ENCODE measurements around the gene RASAL2. TPM values are rescaled to one million over a fixed set of nuclear protein-coding genes. Genes with fewer than 3 reads are reported as not detected.

Gene RASAL2
- total and polyA plus RNA-seq, 4 experiments from 2014 or later: 0.28 to 0.32 TPM; not detected in 2

GRCh38 chr1:178273707-178274410 is 180.0 kb downstream of the RASAL2 start:
- no peaks in the 10 kb centered on the region for H3K4me1 ChIP-seq (ENCODE audit: insufficient read depth, low read length)
- POLR2A ChIA-PET (ENCODE audit: partially characterized antibody): no interaction called here
- H3K27ac ChIP-seq (ENCODE audit: low read depth, low read length): no peak overlapping the region
- H3K9me3 Mint-ChIP-seq: peaks cover 0 to 4% (median 0%) of the 10 kb centered on the region in 8 donors
- no peak overlapping the region for H3K4me3 ChIP-seq (ENCODE audit: low read length in 2 of 2)
- intact Hi-C loops (cut with micrococcal nuclease): no loop called here
- no peak overlapping the region for H3K27ac Mint-ChIP-seq
- CTCF ChIA-PET (ENCODE audit: partially characterized antibody): no interaction called here
- no peaks in the 10 kb centered on the region for H3K9me3 ChIP-seq (ENCODE audit: control insufficient read depth in 1 of 2, low read length in 2 of 2)
- no peaks in the 10 kb centered on the region for H3K27me3 ChIP-seq (ENCODE audit: insufficient read depth, low read length)
- no peak overlapping the region for H3K4me3 Mint-ChIP-seq
- H3K4me1 Mint-ChIP-seq: no peaks in the 10 kb centered on the region
- no peak for DNase-seq
- peaks cover 0 to 4% of the 10 kb centered on the region in 2 donors for H3K27me3 Mint-ChIP-seq
- H3K36me3 ChIP-seq (ENCODE audit: insufficient read depth, low read length): no peaks in the 10 kb centered on the region
- no peaks in the 10 kb centered on the region for H3K36me3 Mint-ChIP-seq

GRCh38 chr1:178275049-178275448 is 181.1 kb downstream of the RASAL2 start:
- POLR2A ChIA-PET (ENCODE audit: partially characterized antibody): no interaction called here
- no peaks in the 10 kb centered on the region for H3K36me3 ChIP-seq (ENCODE audit: insufficient read depth, low read length)
- CTCF ChIA-PET (ENCODE audit: partially characterized antibody): interaction anchor here (0.6 kb wide), 1 partner anchor 20 kb away, joined by 3 read pairs; no protein-coding TSS in a partner anchor
- no peaks in the 10 kb centered on the region for H3K27me3 ChIP-seq (ENCODE audit: insufficient read depth, low read length)
- H3K27me3 Mint-ChIP-seq: peaks cover 0 to 4% of the 10 kb centered on the region in 2 donors
- H3K4me1 Mint-ChIP-seq: no peaks in the 10 kb centered on the region
- no peak overlapping the region for H3K27ac Mint-ChIP-seq
- H3K4me1 ChIP-seq (ENCODE audit: insufficient read depth, low read length): no peaks in the 10 kb centered on the region
- no peak overlapping the region for H3K4me3 ChIP-seq (ENCODE audit: low read length in 2 of 2)
- no peaks in the 10 kb centered on the region for H3K36me3 Mint-ChIP-seq
- intact Hi-C loops (cut with micrococcal nuclease): no loop called here
- H3K27ac ChIP-seq (ENCODE audit: low read depth, low read length): no peak overlapping the region
- no peak overlapping the region for H3K4me3 Mint-ChIP-seq
- H3K9me3 Mint-ChIP-seq: peaks cover 0 to under 1% (median 0%) of the 10 kb centered on the region in 8 donors
- DNase-seq: no peak
- H3K9me3 ChIP-seq (ENCODE audit: control insufficient read depth in 1 of 2, low read length in 2 of 2): no peaks in the 10 kb centered on the region

GRCh38 chr1:178275553-178275952 is 181.6 kb downstream of the RASAL2 start:
- Mint-ChIP-seq H3K27ac (no peak overlapping the region), H3K4me1 (no peaks in the 10 kb centered on the region), H3K36me3 (no peaks in the 10 kb centered on the region), H3K9me3 (no peaks in the 10 kb centered on the region), H3K4me3 (no peak overlapping the region), H3K27me3 (peaks cover 0 to 4% of the 10 kb centered on the region in 2 donors)
- Histone ChIP-seq H3K27ac (ENCODE audit: low read depth, low read length) (no peak overlapping the region), H3K4me1 (ENCODE audit: insufficient read depth, low read length) (no peaks in the 10 kb centered on the region), H3K9me3 (ENCODE audit: control insufficient read depth in 1 of 2, low read length in 2 of 2) (no peaks in the 10 kb centered on the region), H3K4me3 (ENCODE audit: low read length in 2 of 2) (no peak overlapping the region), H3K27me3 (ENCODE audit: insufficient read depth, low read length) (no peaks in the 10 kb centered on the region), H3K36me3 (ENCODE audit: insufficient read depth, low read length) (no peaks in the 10 kb centered on the region)
- POLR2A ChIA-PET (ENCODE audit: partially characterized antibody): no interaction called here
- no peak for DNase-seq
- CTCF ChIA-PET (ENCODE audit: partially characterized antibody): interaction anchor here (0.6 kb wide), 1 partner anchor 20 kb away, joined by 3 read pairs; no protein-coding TSS in a partner anchor
- intact Hi-C loops (cut with micrococcal nuclease): no loop called here

- no peaks in the 10 kb centered on the region for H3K9me3 Mint-ChIP-seq
- no peaks in the 10 kb centered on the region for H3K36me3 Mint-ChIP-seq
- H3K9me3 ChIP-seq (ENCODE audit: control insufficient read depth in 1 of 2, low read length in 2 of 2): no peaks in the 10 kb centered on the region
- H3K4me3 Mint-ChIP-seq: no peak overlapping the region
- intact Hi-C loops (cut with micrococcal nuclease): no loop called here
- DNase-seq: no peak
- no peak overlapping the region for H3K27ac ChIP-seq (ENCODE audit: low read depth, low read length)
- CTCF ChIA-PET (ENCODE audit: partially characterized antibody): no interaction called here
- H3K27me3 Mint-ChIP-seq: peaks cover 0 to 2% of the 10 kb centered on the region in 2 donors
- H3K4me1 Mint-ChIP-seq: no peaks in the 10 kb centered on the region
- no peaks in the 10 kb centered on the region for H3K27me3 ChIP-seq (ENCODE audit: insufficient read depth, low read length)
- no peak overlapping the region for H3K4me3 ChIP-seq (ENCODE audit: low read length in 2 of 2)
- no peaks in the 10 kb centered on the region for H3K4me1 ChIP-seq (ENCODE audit: insufficient read depth, low read length)
- H3K27ac Mint-ChIP-seq: no peak overlapping the region
- POLR2A ChIA-PET (ENCODE audit: partially characterized antibody): no interaction called here
- no peaks in the 10 kb centered on the region for H3K36me3 ChIP-seq (ENCODE audit: insufficient read depth, low read length)
Observed at GRCh38 chr1:178277793-178278530, 184.1 kb downstream of the RASAL2 start.

GRCh38 chr1:178278916-178279686 is 185.2 kb downstream of the RASAL2 start:
- Mint-ChIP-seq H3K4me1 (no peaks in the 10 kb centered on the region), H3K4me3 (no peak overlapping the region), H3K9me3 (no peaks in the 10 kb centered on the region), H3K27me3 (peaks cover 0 to 2% of the 10 kb centered on the region in 2 donors), H3K27ac (no peak overlapping the region), H3K36me3 (no peaks in the 10 kb centered on the region)
- no peaks in the 10 kb centered on the region for H3K4me1 ChIP-seq (ENCODE audit: insufficient read depth, low read length)
- intact Hi-C loops (cut with micrococcal nuclease): no loop called here
- CTCF ChIA-PET (ENCODE audit: partially characterized antibody): no interaction called here
- no peaks in the 10 kb centered on the region for H3K27me3 ChIP-seq (ENCODE audit: insufficient read depth, low read length)
- POLR2A ChIA-PET (ENCODE audit: partially characterized antibody): no interaction called here
- no peaks in the 10 kb centered on the region for H3K36me3 ChIP-seq (ENCODE audit: insufficient read depth, low read length)
- no peaks in the 10 kb centered on the region for H3K9me3 ChIP-seq (ENCODE audit: control insufficient read depth in 1 of 2, low read length in 2 of 2)
- H3K27ac ChIP-seq (ENCODE audit: low read depth, low read length): no peak overlapping the region
- H3K4me3 ChIP-seq (ENCODE audit: low read length in 2 of 2): no peak overlapping the region
- DNase-seq: no peak

- Histone ChIP-seq H3K4me3 (ENCODE audit: low read length in 2 of 2) (no peak overlapping the region), H3K36me3 (ENCODE audit: insufficient read depth, low read length) (no peaks in the 10 kb centered on the region), H3K27me3 (ENCODE audit: insufficient read depth, low read length) (no peaks in the 10 kb centered on the region), H3K4me1 (ENCODE audit: insufficient read depth, low read length) (no peaks in the 10 kb centered on the region), H3K27ac (ENCODE audit: low read depth, low read length) (no peak overlapping the region), H3K9me3 (ENCODE audit: control insufficient read depth in 1 of 2, low read length in 2 of 2) (no peaks in the 10 kb centered on the region)
- intact Hi-C loops (cut with micrococcal nuclease): no loop called here
- ChIA-PET CTCF (ENCODE audit: partially characterized antibody) (no interaction called here), POLR2A (ENCODE audit: partially characterized antibody) (no interaction called here)
- Mint-ChIP-seq H3K4me1 (no peaks in the 10 kb centered on the region), H3K27me3 (peaks cover 0 to 2% of the 10 kb centered on the region in 2 donors), H3K4me3 (no peak overlapping the region), H3K36me3 (no peaks in the 10 kb centered on the region), H3K27ac (no peak overlapping the region), H3K9me3 (peaks cover 0 to 3% (median 0%) of the 10 kb centered on the region in 8 donors)
- DNase-seq: no peak
Observed at GRCh38 chr1:178282949-178283367, 189.1 kb downstream of the RASAL2 start.

GRCh38 chr1:178283409-178283808 is 189.5 kb downstream of the RASAL2 start:
- H3K4me3 Mint-ChIP-seq: no peak overlapping the region
- intact Hi-C loops (cut with micrococcal nuclease): no loop called here
- no peaks in the 10 kb centered on the region for H3K4me1 Mint-ChIP-seq
- POLR2A ChIA-PET (ENCODE audit: partially characterized antibody): no interaction called here
- Histone ChIP-seq H3K9me3 (ENCODE audit: control insufficient read depth in 1 of 2, low read length in 2 of 2) (no peaks in the 10 kb centered on the region), H3K36me3 (ENCODE audit: insufficient read depth, low read length) (no peaks in the 10 kb centered on the region), H3K27ac (ENCODE audit: low read depth, low read length) (no peak overlapping the region), H3K27me3 (ENCODE audit: insufficient read depth, low read length) (no peaks in the 10 kb centered on the region), H3K4me3 (ENCODE audit: low read length in 2 of 2) (no peak overlapping the region), H3K4me1 (ENCODE audit: insufficient read depth, low read length) (no peaks in the 10 kb centered on the region)
- no peak for DNase-seq
- peaks cover 0 to 3% (median 0%) of the 10 kb centered on the region in 8 donors for H3K9me3 Mint-ChIP-seq
- no peak overlapping the region for H3K27ac Mint-ChIP-seq
- no peaks in the 10 kb centered on the region for H3K36me3 Mint-ChIP-seq
- CTCF ChIA-PET (ENCODE audit: partially characterized antibody): no interaction called here
- H3K27me3 Mint-ChIP-seq: peaks cover 0 to 2% of the 10 kb centered on the region in 2 donors
